Spleen (tissue), 11 donors: ENCODE results near the gene ARHGEF12. TPM values are rescaled to one million over a fixed set of nuclear protein-coding genes. Genes with fewer than 3 reads are reported as not detected.

Experiments
- DNase-seq: peaks from one replicate; pipeline ENCODE4 v3.0.0-alpha.2; 2020
- H3K27ac ChIP-seq, 8 donors: fragments of 200-600 bp; sonication (generic) in 7 of 8; 1 replicate in 4 of 8; 2 replicates in 4 of 8; pipeline versions ENCODE4 v1.5.0 to v1.8.0; 2016 to 2021; ENCODE audit warnings: inconsistent platforms in 4 of 8, mild to moderate bottlenecking in 4 of 8, moderate library complexity in 1 of 8
- H3K27me3 ChIP-seq, 7 donors: fragments of 200-600 bp; sonication (generic) in 6 of 7; replicated peaks in 1 of 7; 1 replicate in 4 of 7; 2 replicates in 3 of 7; pipeline versions ENCODE4 v1.5.0 to v1.8.0; 2016 to 2021; ENCODE audit warnings: inconsistent platforms in 3 of 7, mild to moderate bottlenecking in 1 of 7
- H3K36me3 ChIP-seq, 6 donors: fragments of 200-600 bp; sonication (generic) in 5 of 6; 1 replicate in 4 of 6; 2 replicates in 2 of 6; pipeline versions ENCODE4 v1.5.0 to v1.8.0; 2016 to 2021; ENCODE audit warnings: inconsistent platforms in 2 of 6
- H3K4me1 ChIP-seq, 6 donors: fragments of 200-600 bp; sonication (generic) in 5 of 6; 1 replicate in 3 of 6; 2 replicates in 3 of 6; pipeline versions ENCODE4 v1.5.0 to v1.8.0; 2016 to 2021; ENCODE audit warnings: inconsistent platforms in 3 of 6
- H3K4me3 ChIP-seq, 8 donors: fragments of 200-600 bp; sonication (generic) in 7 of 8; 1 replicate in 4 of 8; 2 replicates in 4 of 8; pipeline versions ENCODE4 v1.5.0 to v1.8.0; 2016 to 2021; ENCODE audit warnings: inconsistent platforms in 4 of 8, mild to moderate bottlenecking in 4 of 8, moderate library complexity in 2 of 8
- H3K9me3 ChIP-seq, 8 donors: fragments of 200-600 bp; sonication (generic) in 7 of 8; 1 replicate in 4 of 8; 2 replicates in 4 of 8; pipeline versions ENCODE4 v1.5.0 to v1.8.0; 2016 to 2021; ENCODE audit warnings: inconsistent platforms in 4 of 8
- CTCF ChIP-seq, 11 experiments: fragments of 200-600 bp in 7 of 11; fragments of 450-650 bp in 4 of 11; sonication (generic) in 4 of 11; IDR thresholded peaks in 8 of 11; conservative IDR thresholded peaks in 3 of 11; 1 replicate in 7 of 11; 2 replicates in 4 of 11; pipeline versions ENCODE4 v1.4.0 to v1.8.0; 2016 to 2021; ENCODE audit warnings: antibody characterized with exemption in 11 of 11, inconsistent platforms in 4 of 11, mild to moderate bottlenecking in 1 of 11
- POLR2A ChIP-seq, 3 donors: fragments of 450-650 bp; IDR thresholded peaks; one replicate each; pipeline ENCODE4 v1.5.1; 2017; ENCODE audit warnings: antibody characterized with exemption in 3 of 3, mild to moderate bottlenecking in 1 of 3
- POLR2AphosphoS5 ChIP-seq, 3 donors: sonication (generic); formaldehyde crosslinking; IDR thresholded peaks; one replicate each; pipeline ENCODE4 v1.5.1; 2017; ENCODE audit warnings: antibody characterized with exemption in 3 of 3
- WGBS, 5 donors: extraction: QIAGEN DNeasy Blood & Tissue Kit in 3 of 5; methylation state at CpG; one replicate each; pipeline versions ENCODE4 v1.1.5 to v1.1.7; 2013 to 2018; 5-methylcytosine and 5-hydroxymethylcytosine counted together
- intact Hi-C: fragments of 100-400 bp; cut with DNase I; formaldehyde crosslinking; loops from one replicate; pipeline ENCODE4 v1.15.0; 2023; ENCODE audit warnings: low total_unique reads
- polyA plus RNA-seq, 3 donors: library from polyadenylated mRNA; stranded (reverse); fragments of 200-250 nt; gene quantifications; one replicate each; pipeline ENCODE4 v1.2.1, GENCODE V29; 2013
- total RNA-seq, 7 donors: library from RNA; depleted of rRNA in 3 of 7; stranded (reverse); fragments of >200 nt in 3 of 7; fragmentation: NEBNext Ultra II Directional in 4 of 7; extraction: Animal tissue kit (Norgen Biotek cat#: 25700) in 4 of 7; gene quantifications; one replicate each; pipeline versions ENCODE4 v1.1.0 to v1.2.1, GENCODE V29; 2016 to 2021
- donor health status: healthy with polysubstance abuse.
- donor health status: DM: no; HTN: no; CAD: no; lungs with moderate emphysema.
- donor health status: DM: no; HTN: no; CAD: no.
- donor health status: Bipolar disorder and iron deficiency.
- donor health status: healthy.
- donor health status: DM: no; HTN: no; CAD: no.
- donor health status: DM: yes; HTN: yes; CAD: no.

The ARHGEF12 gene
- total and polyA plus RNA-seq, 10 donors: 5.6 to 122 (median 88.6) TPM

GRCh38 chr11:120512739-120513435 lies 176.7 kb downstream of the ARHGEF12 start:
- H3K27me3 ChIP-seq: peaks cover 0 to 98% (median 24%) of the 10 kb centered on the region in 7 donors

GRCh38 chr11:120513436-120514315 lies 177.5 kb downstream of the ARHGEF12 start:
- no peak overlapping the region for H3K4me3 ChIP-seq
- H3K36me3 ChIP-seq: no peaks in the 10 kb centered on the region
- no peaks in the 10 kb centered on the region for H3K9me3 ChIP-seq
- intact Hi-C loops: loop anchor here (10.0 kb wide), 1 partner anchor 291 kb away; no protein-coding TSS in a partner anchor
- no peak overlapping the region for H3K27ac ChIP-seq
- H3K27me3 ChIP-seq: peaks cover 0 to 96% (median 20%) of the 10 kb centered on the region in 7 donors
- 76 to 84% (median 82%) methylated on average over 19 of the region's 19 CpGs for WGBS, 5 donors
- TF ChIP-seq CTCF (IDR thresholded peaks at IDR 0.05 in 8 of 11, conservative IDR thresholded peaks at IDR 0.05 in 3 of 11): no peak
- no peak for TF ChIP-seq POLR2AphosphoS5 (IDR thresholded peaks at IDR 0.05)
- no peak for TF ChIP-seq POLR2A (IDR thresholded peaks at IDR 0.05)
- peak; percentile 61 for DNase-seq
- peaks cover 0 to 16% (median 4%) of the 10 kb centered on the region in 6 donors for H3K4me1 ChIP-seq

More at GRCh38 chr11:120512739-120513435, 176.7 kb downstream of the ARHGEF12 start:
- no peaks in the 10 kb centered on the region for H3K36me3 ChIP-seq
- no peak overlapping the region for H3K4me3 ChIP-seq
- TF ChIP-seq POLR2A (IDR thresholded peaks at IDR 0.05) (no peak), CTCF (IDR thresholded peaks at IDR 0.05 in 8 of 11, conservative IDR thresholded peaks at IDR 0.05 in 3 of 11) (no peak), POLR2AphosphoS5 (IDR thresholded peaks at IDR 0.05) (no peak)
- peaks cover 0 to 16% (median 4%) of the 10 kb centered on the region in 6 donors for H3K4me1 ChIP-seq
- WGBS, 5 donors: 79 to 87% (median 83%) methylated on average over 6 to 22 of the region's 22 CpGs
- H3K9me3 ChIP-seq: no peaks in the 10 kb centered on the region
- peak; percentile 72 for DNase-seq
- intact Hi-C loops: loop anchor here (10.0 kb wide), 1 partner anchor 292 kb away; no protein-coding TSS in a partner anchor
- H3K27ac ChIP-seq: no peak overlapping the region

- TF ChIP-seq POLR2AphosphoS5 (IDR thresholded peaks at IDR 0.05) (no peak), POLR2A (IDR thresholded peaks at IDR 0.05) (no peak), CTCF (IDR thresholded peaks at IDR 0.05 in 8 of 11, conservative IDR thresholded peaks at IDR 0.05 in 3 of 11) (no peak)
- peaks cover 0 to 94% (median 20%) of the 10 kb centered on the region in 7 donors for H3K27me3 ChIP-seq
- H3K9me3 ChIP-seq: no peaks in the 10 kb centered on the region
- peaks cover 0 to 16% (median 4%) of the 10 kb centered on the region in 6 donors for H3K4me1 ChIP-seq
- no peak overlapping the region for H3K27ac ChIP-seq
- H3K36me3 ChIP-seq: no peaks in the 10 kb centered on the region
- intact Hi-C loops: loop anchor here (5.0 to 10.0 kb wide), 2 partner anchors 290 to 438 kb away; no protein-coding TSS in a partner anchor
- no peak overlapping the region for H3K4me3 ChIP-seq
- WGBS, 5 donors: 81 to 90% (median 86%) methylated on average over 14 of the region's 14 CpGs
- DNase-seq: peak; percentile 72
These were observed 178.4 kb downstream of the ARHGEF12 start for GRCh38 chr11:120514541-120515121.
